Hindlimb muscle (tissue), 1 donor: ENCODE results near the gene TSPYL4. TPM values are rescaled to one million over a fixed set of nuclear protein-coding genes. Genes with fewer than 3 reads are reported as not detected.
"Not testable (repeated sequence)": the region's sequence is repeated elsewhere in the genome, so short reads cannot be mapped to it uniquely, and the experiment has no call there.

Source experiments
- DNase-seq: peaks from one replicate; pipeline ENCODE4 v3.0.0-alpha.2; 2013
- polyA plus RNA-seq: library from polyadenylated mRNA; unstranded; fragments of 120-200 nt; gene quantifications from one replicate; pipeline ENCODE4 v1.2.1, GENCODE V29; 2013; ENCODE audit not compliant: insufficient read length

TSPYL4 gene
- 16.3 TPM for polyA plus RNA-seq

- peak; percentile 97 for DNase-seq
Observed at GRCh38 chr6:116253505-116254296, at the start of gene TSPYL4. Gene TSPYL4 (minus strand): TSS chr6:116254075. CDS start chr6:116254008, 67 bp downstream.

DNA sequence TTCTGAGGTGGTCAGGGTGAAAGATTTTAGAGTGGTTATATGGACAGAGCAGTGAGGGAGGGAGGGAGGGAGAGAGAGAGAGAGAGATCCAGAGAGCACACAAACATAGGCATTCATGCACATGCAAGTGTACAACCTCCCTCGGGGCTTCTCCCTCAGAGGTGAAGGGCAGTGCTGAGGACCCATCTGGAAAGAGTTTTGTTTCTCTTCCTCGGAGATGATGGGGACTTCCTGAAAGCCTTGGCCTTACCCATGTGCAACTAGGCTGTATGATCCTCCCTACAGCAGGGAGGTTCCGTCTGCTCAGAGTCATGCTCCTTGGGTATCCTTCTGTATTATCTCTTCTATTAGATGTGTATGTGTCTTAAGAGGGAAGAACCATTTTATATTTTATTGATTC, 47.2 kb upstream of the TSPYL4 start:
- DNase-seq, result no peak

DNA sequence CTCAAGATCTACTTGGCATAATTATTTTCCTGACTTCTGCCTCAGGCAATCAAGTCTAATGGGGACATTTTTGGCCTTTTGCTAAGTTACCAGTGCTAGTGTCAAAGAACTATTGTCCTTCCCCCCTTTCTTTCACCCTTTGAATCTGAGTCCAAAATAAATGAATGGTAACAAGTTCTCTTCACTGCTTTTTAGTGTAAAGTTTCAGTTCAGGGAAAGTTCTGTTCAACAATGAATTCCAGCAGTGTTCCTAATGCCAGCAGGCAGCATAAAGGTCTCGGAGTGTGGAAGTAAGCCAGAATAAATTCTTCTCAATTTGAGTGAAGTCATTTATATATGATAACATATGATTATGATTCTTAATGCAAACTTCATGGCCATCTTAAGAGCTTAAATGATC, 46.7 kb upstream of the TSPYL4 start:
- no peak for DNase-seq

DNA sequence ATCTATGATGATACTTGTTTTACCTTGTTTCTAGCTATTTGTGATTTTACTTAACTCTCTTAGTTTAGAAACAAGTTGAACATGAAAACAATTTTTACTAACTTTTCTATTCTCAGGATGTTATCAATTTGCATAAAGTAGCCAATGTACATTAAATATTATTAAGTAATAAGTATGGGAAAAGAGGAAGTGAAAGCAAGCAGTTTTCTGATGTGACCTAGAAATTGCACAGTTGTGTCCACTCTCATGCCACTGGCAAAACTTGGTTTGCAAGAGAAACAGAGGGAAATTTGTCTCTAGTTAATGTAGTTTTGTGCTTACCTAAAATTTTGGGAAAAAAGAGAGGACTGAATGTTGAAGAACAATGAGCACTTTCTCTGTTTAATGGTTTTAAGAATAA, 45.1 kb upstream of the TSPYL4 start:
- no peak for DNase-seq

GRCh38 chr6:116298273-116298672, 44.4 kb upstream of the TSPYL4 start:
- no peak for DNase-seq

DNA sequence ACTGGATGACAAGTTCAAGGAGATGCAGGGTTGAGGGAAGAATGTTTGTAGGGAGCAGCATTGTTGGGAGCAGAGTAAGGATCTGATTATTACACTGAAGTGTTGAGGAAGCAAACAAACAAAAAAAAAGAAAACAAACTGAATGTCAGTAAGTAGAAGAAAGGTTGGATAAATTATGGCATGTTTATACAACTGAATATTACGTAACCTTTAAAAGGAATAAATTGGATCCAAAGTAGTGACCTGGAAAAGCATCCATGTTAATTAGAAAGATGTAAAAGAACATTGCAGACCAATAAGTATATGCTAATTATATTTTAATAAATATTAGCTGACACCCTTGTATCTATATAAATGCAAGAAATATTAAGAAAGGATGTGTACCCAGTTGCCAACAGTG, 38.7 kb upstream of the TSPYL4 start:
- no peak for DNase-seq

DNA sequence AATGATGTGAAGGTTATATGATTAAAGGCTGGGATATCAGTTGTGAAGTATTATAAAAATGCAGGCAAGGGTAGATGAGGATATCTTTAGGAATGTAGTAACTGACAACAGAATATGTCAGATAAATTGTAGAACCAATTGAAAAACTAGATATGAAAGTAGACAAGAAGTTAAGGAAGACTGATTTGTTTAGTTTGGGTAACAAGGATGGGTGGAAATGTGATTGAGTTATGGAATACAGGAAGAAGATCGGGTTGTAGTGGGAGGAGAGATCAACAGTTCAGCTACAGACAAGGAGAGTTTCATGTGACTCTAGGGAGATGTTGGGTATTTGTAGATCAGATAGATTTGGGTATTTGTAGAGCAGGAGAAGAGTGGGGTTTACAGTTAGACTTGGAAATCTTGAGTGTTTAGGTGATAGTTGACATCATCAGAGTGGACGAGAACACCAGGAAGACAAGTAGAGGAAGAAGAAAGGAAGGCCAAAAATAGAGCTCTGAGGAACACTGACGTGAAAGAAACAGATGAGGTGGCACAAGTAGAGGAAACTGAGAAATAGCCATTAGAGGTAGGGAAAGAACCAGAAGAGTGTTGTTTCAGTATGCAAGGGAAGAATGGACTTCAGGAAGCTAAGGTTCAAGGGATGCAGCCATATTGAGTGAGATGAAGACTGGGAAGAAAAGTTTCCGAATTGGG, 38.0 kb upstream of the TSPYL4 start:
- no peak for DNase-seq

- no peak for DNase-seq
Observed at GRCh38 chr6:116290799-116291198, 36.9 kb upstream of the TSPYL4 start.

DNA sequence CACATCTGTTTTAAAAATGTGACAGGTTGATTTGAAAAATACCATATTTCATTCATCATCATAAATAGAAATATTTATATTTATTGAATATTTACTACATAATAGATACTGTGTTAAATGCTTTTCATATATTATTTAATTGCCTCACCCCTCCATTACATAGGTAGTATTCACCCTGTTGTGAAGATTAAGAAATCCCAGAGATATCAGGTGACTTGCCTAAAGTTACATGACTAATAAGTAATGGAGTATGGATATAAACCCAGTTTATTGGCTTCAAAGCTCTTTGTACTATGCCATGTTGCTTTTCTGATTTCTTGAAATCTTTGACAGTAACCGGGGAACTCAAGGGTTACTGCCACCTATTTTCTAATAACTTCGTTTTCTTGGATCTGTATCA, 36.0 kb upstream of the TSPYL4 start:
- no peak for DNase-seq

DNA sequence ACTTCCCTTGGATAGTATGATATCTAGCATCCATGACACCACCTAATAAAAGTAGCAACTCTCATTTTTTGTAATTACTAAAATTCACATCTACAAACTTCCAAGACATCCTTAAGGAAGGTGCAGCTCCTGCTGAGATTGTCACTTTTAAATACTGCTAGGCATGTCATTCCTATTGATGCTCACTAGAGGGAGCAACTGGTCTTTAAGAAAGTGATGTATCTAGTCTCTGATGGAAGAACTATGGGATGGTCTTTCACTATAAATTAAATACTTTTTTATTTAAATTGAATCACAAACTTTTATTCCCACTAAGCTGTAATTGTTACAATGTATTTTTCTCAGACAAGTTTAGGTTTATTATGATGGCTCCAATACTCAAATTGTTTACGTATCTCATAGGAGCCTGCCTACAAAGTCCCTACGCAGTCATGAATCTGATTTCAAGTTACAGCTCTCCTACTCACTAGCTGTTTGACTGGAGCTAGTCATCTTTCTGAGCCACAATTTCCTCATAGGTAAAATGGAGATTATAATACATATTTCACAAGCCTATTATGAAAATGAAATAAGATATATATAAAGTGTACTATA, 33.9 kb upstream of the TSPYL4 start:
- peak; percentile 35 for DNase-seq

DNA sequence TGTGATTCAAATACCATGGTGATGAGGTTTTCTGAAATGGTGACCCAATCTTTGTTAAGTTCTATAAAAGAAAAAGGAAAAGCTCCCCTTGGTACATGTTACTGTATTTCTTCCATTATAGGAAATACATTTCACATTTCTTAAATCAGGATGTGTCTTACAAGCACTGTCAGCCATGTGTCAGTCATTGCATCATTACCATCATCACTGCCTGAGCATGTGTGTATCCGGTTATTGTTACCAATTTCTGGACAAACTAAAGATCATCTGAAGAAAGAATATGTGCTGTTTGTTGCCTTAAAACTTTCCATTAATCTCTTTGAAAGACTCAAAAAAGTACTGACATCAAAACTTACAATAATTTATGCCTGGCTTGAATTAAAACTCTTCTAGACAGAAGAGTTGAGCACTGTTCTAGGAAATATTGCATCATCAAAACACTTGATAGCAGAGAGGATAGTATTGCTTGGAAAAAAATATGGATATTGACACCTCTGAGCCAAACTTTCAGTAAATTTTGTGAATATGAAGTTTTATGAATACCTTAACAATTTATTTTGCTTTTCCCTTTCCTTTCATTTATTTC, 33.0 kb upstream of the TSPYL4 start:
- DNase-seq, result no peak

DNA sequence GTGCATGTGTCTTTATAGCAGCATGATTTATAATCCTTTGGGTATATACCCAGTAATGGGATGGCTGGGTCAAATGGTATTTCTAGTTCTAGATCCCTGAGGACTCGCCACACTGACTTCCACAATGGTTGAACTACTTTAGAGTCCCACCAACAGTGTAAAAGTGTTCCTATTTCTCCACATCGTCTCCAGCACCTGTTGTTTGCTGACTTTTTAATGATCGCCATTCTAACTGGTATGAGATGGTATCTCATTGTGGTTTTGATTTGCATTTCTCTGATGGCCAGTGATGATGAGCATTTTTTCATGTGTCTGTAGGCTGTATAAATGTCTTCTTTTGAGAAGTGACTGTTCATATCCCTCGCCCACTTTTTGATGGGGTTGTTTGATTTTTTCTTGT, 31.1 kb upstream of the TSPYL4 start:
- DNase-seq, result not testable (repeated sequence)

DNA sequence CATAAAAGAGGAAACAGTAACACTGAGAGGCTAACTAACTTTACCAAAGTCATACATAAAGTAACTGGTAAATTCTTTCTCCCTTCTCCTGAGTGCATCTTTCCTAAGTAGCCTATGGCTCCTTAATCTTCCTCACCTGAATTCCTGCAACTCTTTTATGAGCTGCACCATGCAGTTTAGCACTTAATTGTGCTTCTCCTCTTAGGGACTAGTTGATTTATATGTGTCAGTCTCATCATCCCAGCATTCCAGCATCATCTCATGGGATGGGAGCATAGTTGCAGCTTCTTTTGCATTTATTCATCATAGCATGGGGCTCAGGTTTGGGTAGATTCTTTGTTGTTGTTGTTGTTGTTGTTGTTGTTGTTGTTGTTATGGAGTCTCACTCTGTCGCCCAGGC, 29.3 kb upstream of the TSPYL4 start:
- DNase-seq, result no peak

DNA sequence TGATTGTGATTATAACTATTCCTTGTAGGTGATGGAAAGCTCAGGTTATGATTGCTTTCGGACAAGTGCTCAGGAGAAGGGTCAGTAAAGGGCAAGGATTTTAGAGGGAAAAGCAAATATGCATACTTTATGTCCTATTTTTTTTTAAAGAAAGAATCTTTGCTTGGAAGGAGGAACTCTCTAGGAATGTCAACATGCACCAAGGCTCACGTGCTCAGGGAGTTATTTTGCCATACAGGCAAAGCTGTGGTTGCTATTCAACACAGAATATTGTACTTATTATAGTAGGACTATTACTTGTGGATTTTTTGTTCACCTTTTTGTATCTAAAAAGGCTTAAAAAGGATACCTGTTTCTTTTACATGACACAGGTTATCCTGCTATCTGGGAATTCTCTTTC, 28.8 kb upstream of the TSPYL4 start:
- no peak for DNase-seq

DNA sequence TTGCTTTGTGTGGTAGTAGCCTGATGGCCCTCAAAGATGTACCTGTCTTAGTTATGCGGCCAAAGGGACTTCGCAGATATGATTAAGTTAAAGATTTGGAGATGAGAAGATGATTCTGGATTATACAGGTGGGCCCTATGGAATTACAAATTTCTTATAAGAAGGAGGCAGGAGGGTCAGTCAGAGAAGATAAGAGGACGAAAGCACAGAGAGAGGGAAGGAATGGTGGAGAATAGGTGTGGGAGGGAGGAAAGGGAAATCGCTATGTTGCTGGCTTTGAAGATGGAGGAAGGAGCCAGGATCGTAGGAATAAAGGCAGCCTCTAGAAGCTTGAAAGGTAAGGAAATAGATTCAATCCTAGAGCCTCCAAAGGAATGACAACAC, 27.1 kb upstream of the TSPYL4 start:
- no peak for DNase-seq

- no peak for DNase-seq
Observed at GRCh38 chr6:116280161-116280932, 26.5 kb upstream of the TSPYL4 start.

GRCh38 chr6:116279232-116280160, 25.6 kb upstream of the TSPYL4 start, which contains the start of gene TSPYL1:
Gene TSPYL1 (minus strand): TSS chr6:116279930. CDS start chr6:116279830, 100 bp downstream.
- DNase-seq, result peak; percentile 97

GRCh38 chr6:116278854-116279231, 25.0 kb upstream of the TSPYL4 start:
- peak; percentile 76 for DNase-seq

GRCh38 chr6:116278481-116278829, 24.6 kb upstream of the TSPYL4 start:
- no peak for DNase-seq

DNA sequence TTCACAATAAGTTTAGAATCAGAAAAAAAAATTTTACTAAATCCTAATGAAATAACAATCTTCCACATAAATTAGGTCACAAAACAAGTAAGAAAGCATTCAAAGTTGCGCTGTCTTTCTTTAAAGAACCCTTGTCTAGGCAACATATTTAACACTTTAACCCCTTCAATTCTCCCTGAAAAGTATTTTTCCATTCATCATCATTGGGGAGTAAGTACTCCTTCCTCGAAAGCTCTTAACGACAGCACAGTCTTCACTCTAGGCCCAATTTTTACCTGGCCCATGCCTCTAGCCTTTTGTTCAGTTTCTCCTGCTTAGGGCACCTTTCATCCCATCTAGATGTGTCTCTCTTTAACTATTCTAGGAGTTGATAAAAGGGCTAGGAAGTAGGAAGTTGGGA, 23.2 kb upstream of the TSPYL4 start:
- DNase-seq, result no peak

GRCh38 chr6:116271149-116271708, 17.4 kb upstream of the TSPYL4 start:
- DNase-seq, result no peak
